Measurements from ENCODE around the gene CHST11. TPM values are rescaled to one million over a fixed set of nuclear protein-coding genes. Genes with fewer than 3 reads are reported as not detected.

The CHST11 gene
- polyA plus RNA-seq, 1 donor (not counting 4 experiments of a cell fraction or from before 2014, with no cell fraction given) = 11.9 TPM

GRCh38 chr12:104416136-104416535 lies 40.6 kb upstream of the CHST11 start:
- no peak for FAIRE-seq

GRCh38 chr12:104416585-104416984 lies 40.2 kb upstream of the CHST11 start:
- H3K9ac ChIP-seq (ENCODE audit: control insufficient read depth, extremely low read depth, insufficient read depth, low read length) = no peak overlapping the region
- H4K20me1 ChIP-seq (ENCODE audit: control insufficient read depth, extremely low read depth, insufficient read depth, low read length) = no peaks in the 10 kb centered on the region
- no peaks in the 10 kb centered on the region for H3K79me2 ChIP-seq (ENCODE audit: control insufficient read depth, insufficient read depth, low read length)
- H2AFZ ChIP-seq (ENCODE audit: control insufficient read depth, low read length) = no peak overlapping the region
- peaks cover 5% of the 10 kb centered on the region for H3K4me1 ChIP-seq (ENCODE audit: control insufficient read depth, extremely low read depth, insufficient read depth, low read length)
- H3K9me3 ChIP-seq (ENCODE audit: control insufficient read depth, low read depth, low read length) = no peaks in the 10 kb centered on the region
- H3K36me3 ChIP-seq (ENCODE audit: control insufficient read depth in 2 of 2, extremely low read depth in 1 of 2, insufficient read depth in 2 of 2, low read length in 2 of 2) = no peaks in the 10 kb centered on the region
- FAIRE-seq = no peak
- H3K27ac ChIP-seq (ENCODE audit: control insufficient read depth, insufficient read depth, low read length) = no peak overlapping the region
- no peaks in the 10 kb centered on the region for H3K9me1 ChIP-seq (ENCODE audit: control insufficient read depth, extremely low read depth, insufficient read depth, low read length)
- no peak for TF ChIP-seq EZH2 (IDR thresholded peaks at IDR 0.05; ENCODE audit: low read length)
- TF ChIP-seq CTCF (optimal IDR thresholded peaks at IDR 0.05 in 1 of 3, IDR thresholded peaks at IDR 0.05 in 1 of 3, conservative IDR thresholded peaks at IDR 0.05 in 1 of 3; ENCODE audit: extremely low read depth in 1 of 3, insufficient read depth in 2 of 3, low read length in 3 of 3) = no peak
- no peak overlapping the region for H3K4me3 ChIP-seq (ENCODE audit: control insufficient read depth in 2 of 3, extremely low read depth in 1 of 3, insufficient read depth in 2 of 3, low read depth in 1 of 3, low read length in 3 of 3)
- dilution Hi-C loops (cut with MboI; ENCODE audit: extremely low pct_ligation_motif_present, low sequenced_read_pairs) = no loop called here
- peaks cover 2% of the 10 kb centered on the region for H3K27me3 ChIP-seq (ENCODE audit: control insufficient read depth, extremely low read depth, insufficient read depth, low read length)
- DNase-seq (ENCODE audit: low read depth, low spot score) = no peak
- no peak overlapping the region for H3K4me2 ChIP-seq (ENCODE audit: control insufficient read depth, extremely low read depth, insufficient read depth, low read depth, low read length)

More at GRCh38 chr12:104416136-104416535, 40.6 kb upstream of the CHST11 start:
- no peaks in the 10 kb centered on the region for H3K79me2 ChIP-seq (ENCODE audit: control insufficient read depth, insufficient read depth, low read length)
- H3K27me3 ChIP-seq (ENCODE audit: control insufficient read depth, extremely low read depth, insufficient read depth, low read length) = peaks cover 2% of the 10 kb centered on the region
- no peaks in the 10 kb centered on the region for H3K9me3 ChIP-seq (ENCODE audit: control insufficient read depth, low read depth, low read length)
- H3K27ac ChIP-seq (ENCODE audit: control insufficient read depth, insufficient read depth, low read length) = no peak overlapping the region
- dilution Hi-C loops (cut with MboI; ENCODE audit: extremely low pct_ligation_motif_present, low sequenced_read_pairs) = no loop called here
- no peaks in the 10 kb centered on the region for H3K9me1 ChIP-seq (ENCODE audit: control insufficient read depth, extremely low read depth, insufficient read depth, low read length)
- no peak overlapping the region for H3K4me3 ChIP-seq (ENCODE audit: control insufficient read depth in 2 of 3, extremely low read depth in 1 of 3, insufficient read depth in 2 of 3, low read depth in 1 of 3, low read length in 3 of 3)
- no peak overlapping the region for H3K4me2 ChIP-seq (ENCODE audit: control insufficient read depth, extremely low read depth, insufficient read depth, low read depth, low read length)
- no peak for TF ChIP-seq EZH2 (IDR thresholded peaks at IDR 0.05; ENCODE audit: low read length)
- no peak for TF ChIP-seq CTCF (optimal IDR thresholded peaks at IDR 0.05 in 1 of 3, IDR thresholded peaks at IDR 0.05 in 1 of 3, conservative IDR thresholded peaks at IDR 0.05 in 1 of 3; ENCODE audit: extremely low read depth in 1 of 3, insufficient read depth in 2 of 3, low read length in 3 of 3)
- no peaks in the 10 kb centered on the region for H3K36me3 ChIP-seq (ENCODE audit: control insufficient read depth in 2 of 2, extremely low read depth in 1 of 2, insufficient read depth in 2 of 2, low read length in 2 of 2)
- no peak overlapping the region for H2AFZ ChIP-seq (ENCODE audit: control insufficient read depth, low read length)
- H3K9ac ChIP-seq (ENCODE audit: control insufficient read depth, extremely low read depth, insufficient read depth, low read length) = no peak overlapping the region
- DNase-seq (ENCODE audit: low read depth, low spot score) = no peak
- peaks cover 5% of the 10 kb centered on the region for H3K4me1 ChIP-seq (ENCODE audit: control insufficient read depth, extremely low read depth, insufficient read depth, low read length)
- H4K20me1 ChIP-seq (ENCODE audit: control insufficient read depth, extremely low read depth, insufficient read depth, low read length) = no peaks in the 10 kb centered on the region
